Ishikawa (cell line): ENCODE data around the gene ITIH6.

ENCODE experiments used
- CEBPB ChIP-seq: IDR thresholded peaks from 2 replicates; pipeline ENCODE4 v1.6.1; 2012
- CREB1 ChIP-seq: IDR thresholded peaks from 2 replicates; pipeline ENCODE4 v1.6.1; 2012; ENCODE audit warnings: low read depth
- EGR1 ChIP-seq: IDR thresholded peaks from 2 replicates; pipeline ENCODE4 v1.6.1; 2012
- EP300 ChIP-seq: IDR thresholded peaks from 2 replicates; pipeline ENCODE4 v1.6.1; 2012; ENCODE audit warnings: borderline replicate concordance
- FOXM1 ChIP-seq: IDR thresholded peaks from 2 replicates; pipeline ENCODE4 v1.6.1; 2012; ENCODE audit warnings: low read depth, borderline replicate concordance
- MAX ChIP-seq: IDR thresholded peaks from 2 replicates; pipeline ENCODE4 v1.6.1; 2012
- NFIC ChIP-seq: IDR thresholded peaks from 2 replicates; pipeline ENCODE4 v1.6.1; 2012
- RAD21 ChIP-seq: IDR thresholded peaks from 2 replicates; pipeline ENCODE4 v1.6.1; 2012; ENCODE audit warnings: low read depth
- TAF1 ChIP-seq: IDR thresholded peaks from 2 replicates; pipeline ENCODE4 v1.6.1; 2012; ENCODE audit warnings: low read depth, mild to moderate bottlenecking
- TCF12 ChIP-seq: IDR thresholded peaks from 2 replicates; pipeline ENCODE4 v1.6.1; 2012; ENCODE audit warnings: low read depth
- TEAD4 ChIP-seq: IDR thresholded peaks from 2 replicates; pipeline ENCODE4 v1.6.1; 2012
- YY1 ChIP-seq: IDR thresholded peaks from 2 replicates; pipeline ENCODE4 v1.6.1; 2012; ENCODE audit warnings: low read depth
- ZBTB7A ChIP-seq: IDR thresholded peaks from 2 replicates; pipeline ENCODE4 v1.6.1; 2012; ENCODE audit warnings: low read depth
- TF ChIP-seq, protein P1 (sequence below): IDR thresholded peaks from 2 replicates; pipeline ENCODE4 v1.6.1; 2012; ENCODE audit warnings: low read depth, mild to moderate bottlenecking
- TF ChIP-seq, protein P2 (sequence below): IDR thresholded peaks from 2 replicates; pipeline ENCODE4 v1.6.1; 2012

ITIH6 gene

DNA sequence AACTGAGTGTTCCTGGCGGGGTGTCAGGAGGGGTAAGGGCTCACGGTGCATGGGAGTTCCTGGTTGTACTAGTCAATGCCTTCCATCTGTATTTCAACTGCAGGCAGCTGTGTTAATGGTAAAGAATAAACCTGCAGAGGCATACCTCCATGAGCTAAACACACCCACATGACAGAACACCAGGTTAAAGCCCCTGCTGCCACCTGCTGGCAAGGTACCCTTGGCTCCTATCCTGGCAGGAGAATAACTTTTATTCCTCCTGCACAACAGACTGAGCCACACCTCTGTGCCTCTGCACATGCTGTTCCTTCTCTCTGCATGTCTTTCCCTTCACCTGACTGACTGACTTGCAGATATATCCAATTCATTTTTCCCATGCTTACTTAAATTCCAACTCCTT, 11.1 kb downstream of the ITIH6 start:
- TF ChIP-seq, protein P1, sequence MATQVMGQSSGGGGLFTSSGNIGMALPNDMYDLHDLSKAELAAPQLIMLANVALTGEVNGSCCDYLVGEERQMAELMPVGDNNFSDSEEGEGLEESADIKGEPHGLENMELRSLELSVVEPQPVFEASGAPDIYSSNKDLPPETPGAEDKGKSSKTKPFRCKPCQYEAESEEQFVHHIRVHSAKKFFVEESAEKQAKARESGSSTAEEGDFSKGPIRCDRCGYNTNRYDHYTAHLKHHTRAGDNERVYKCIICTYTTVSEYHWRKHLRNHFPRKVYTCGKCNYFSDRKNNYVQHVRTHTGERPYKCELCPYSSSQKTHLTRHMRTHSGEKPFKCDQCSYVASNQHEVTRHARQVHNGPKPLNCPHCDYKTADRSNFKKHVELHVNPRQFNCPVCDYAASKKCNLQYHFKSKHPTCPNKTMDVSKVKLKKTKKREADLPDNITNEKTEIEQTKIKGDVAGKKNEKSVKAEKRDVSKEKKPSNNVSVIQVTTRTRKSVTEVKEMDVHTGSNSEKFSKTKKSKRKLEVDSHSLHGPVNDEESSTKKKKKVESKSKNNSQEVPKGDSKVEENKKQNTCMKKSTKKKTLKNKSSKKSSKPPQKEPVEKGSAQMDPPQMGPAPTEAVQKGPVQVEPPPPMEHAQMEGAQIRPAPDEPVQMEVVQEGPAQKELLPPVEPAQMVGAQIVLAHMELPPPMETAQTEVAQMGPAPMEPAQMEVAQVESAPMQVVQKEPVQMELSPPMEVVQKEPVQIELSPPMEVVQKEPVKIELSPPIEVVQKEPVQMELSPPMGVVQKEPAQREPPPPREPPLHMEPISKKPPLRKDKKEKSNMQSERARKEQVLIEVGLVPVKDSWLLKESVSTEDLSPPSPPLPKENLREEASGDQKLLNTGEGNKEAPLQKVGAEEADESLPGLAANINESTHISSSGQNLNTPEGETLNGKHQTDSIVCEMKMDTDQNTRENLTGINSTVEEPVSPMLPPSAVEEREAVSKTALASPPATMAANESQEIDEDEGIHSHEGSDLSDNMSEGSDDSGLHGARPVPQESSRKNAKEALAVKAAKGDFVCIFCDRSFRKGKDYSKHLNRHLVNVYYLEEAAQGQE = no peak
- TF ChIP-seq RAD21 = peak; percentile 51; the same call in 1 of the 2 replicates

GRCh38 chrX:54785901-54786300, 12.2 kb downstream of the ITIH6 start:
- TF ChIP-seq RAD21 = peak; percentile 26; the same call in 1 of the 2 replicates
- TF ChIP-seq, protein P1 = no peak

DNA sequence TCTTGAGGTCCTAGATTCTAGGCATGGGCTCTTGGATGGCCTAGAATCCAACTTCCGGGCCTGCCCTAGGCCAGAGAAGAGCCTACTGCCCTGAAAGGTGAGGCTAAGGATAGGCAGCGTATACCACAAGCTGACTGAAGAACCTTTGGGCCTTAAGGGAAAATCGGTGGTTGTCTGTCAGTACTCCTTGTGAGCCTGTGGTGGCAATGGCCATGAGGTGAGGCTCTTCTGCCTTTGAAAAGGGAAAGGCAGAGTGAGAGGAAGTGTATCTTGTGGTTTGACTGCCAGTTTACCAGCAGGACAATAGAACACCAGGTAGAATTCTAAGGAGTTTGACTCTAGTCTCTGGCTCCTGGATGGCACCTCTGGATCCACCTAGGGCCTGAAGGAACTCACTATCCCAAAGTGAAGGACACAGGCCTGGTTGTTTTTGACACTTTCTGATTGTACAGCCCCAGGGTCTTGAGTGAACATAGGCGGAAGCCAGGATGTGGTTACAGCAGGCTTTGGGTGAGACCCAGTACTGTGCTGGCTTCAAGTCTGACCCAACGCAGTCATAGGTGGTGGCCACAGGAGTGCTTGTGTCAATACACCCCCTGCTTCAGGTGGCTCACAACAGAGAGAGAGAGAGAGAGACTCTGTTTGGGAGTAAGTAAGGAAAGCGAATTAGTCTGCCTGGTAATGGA, 20.9 kb downstream of the ITIH6 start:
- TF ChIP-seq FOXM1 (no peak), TCF12 (no peak), CREB1 (no peak), CEBPB (no peak), ZBTB7A (no peak), RAD21 (no peak), EGR1 (no peak), MAX (no peak), EP300 (no peak), YY1 (no peak)
- TF ChIP-seq, protein P2, sequence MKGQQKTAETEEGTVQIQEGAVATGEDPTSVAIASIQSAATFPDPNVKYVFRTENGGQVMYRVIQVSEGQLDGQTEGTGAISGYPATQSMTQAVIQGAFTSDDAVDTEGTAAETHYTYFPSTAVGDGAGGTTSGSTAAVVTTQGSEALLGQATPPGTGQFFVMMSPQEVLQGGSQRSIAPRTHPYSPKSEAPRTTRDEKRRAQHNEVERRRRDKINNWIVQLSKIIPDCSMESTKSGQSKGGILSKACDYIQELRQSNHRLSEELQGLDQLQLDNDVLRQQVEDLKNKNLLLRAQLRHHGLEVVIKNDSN = no peak

DNA sequence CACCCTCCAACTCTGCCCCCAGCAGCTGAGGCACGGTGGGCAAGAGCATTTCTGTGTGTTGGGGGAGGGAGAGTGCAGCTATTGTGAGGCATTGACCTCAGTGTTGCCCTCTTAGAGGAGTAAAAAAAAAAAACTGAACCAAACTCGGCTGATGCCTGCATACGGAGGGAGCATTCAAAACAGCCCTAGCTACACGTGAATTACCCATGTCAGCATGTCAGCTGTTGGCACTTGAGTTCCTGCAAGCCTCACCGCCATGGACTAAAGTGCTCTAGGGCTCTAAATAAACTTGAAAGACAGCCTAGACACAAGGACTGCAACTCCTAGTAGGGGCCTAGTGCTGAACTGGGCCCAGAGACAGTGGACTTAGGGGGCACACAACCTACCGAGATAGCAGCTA, 22.0 kb downstream of the ITIH6 start:
- no peak for TF ChIP-seq EGR1
- no peak for TF ChIP-seq CEBPB
- no peak for TF ChIP-seq RAD21
- TF ChIP-seq YY1 = no peak
- no peak for TF ChIP-seq ZBTB7A
- no peak for TF ChIP-seq CREB1
- TF ChIP-seq TAF1 = no peak
- no peak for TF ChIP-seq TEAD4
- no peak for TF ChIP-seq NFIC
- TF ChIP-seq, protein P2 = no peak
- TF ChIP-seq, protein P1 = no peak
- TF ChIP-seq FOXM1 = no peak
- TF ChIP-seq EP300 = no peak
- no peak for TF ChIP-seq MAX
- TF ChIP-seq TCF12 = no peak
